Left cardiac atrium (tissue), 4 donors: ENCODE measurements around the gene FAM241A. TPM values are rescaled to one million over a fixed set of nuclear protein-coding genes. Genes with fewer than 3 reads are reported as not detected.
A peak's percentile ranks its signal among the peaks of the same experiment; 100 is the strongest.
"Not testable (repeated sequence)": the region's sequence is repeated elsewhere in the genome, so short reads cannot be mapped to it uniquely, and the experiment has no call there.

ENCODE experiments used
- ATAC-seq, 2 donors: fragments of 200-7000 bp; cut with Tn5 transposase; one replicate each; pipeline ENCODE4 v1.9.1; 2020; ENCODE audit warnings: mild to moderate bottlenecking in 2 of 2, moderate library complexity in 2 of 2
- DNase-seq: peaks from one replicate; pipeline ENCODE4 v3.0.0-alpha.2; 2020
- intact Hi-C, 2 donors: fragments of 100-400 bp; cut with DNase I; formaldehyde crosslinking; loops; one replicate each; pipeline versions ENCODE4 v1.14.1 to v1.15.1; 2022 to 2023
- total RNA-seq, 2 donors: library from RNA; stranded (reverse); fragmentation: NEBNext Ultra II Directional; extraction: Animal tissue kit (Norgen Biotek cat#: 25700); gene quantifications; one replicate each; pipeline ENCODE4 v1.2.1, GENCODE V29; 2021
- donor health status: DM: no; HTN: yes; CAD: no.
- donor health status: DM: no; HTN: yes; CAD: no; lungs with severe emphysema.
- donor health status: DM: yes; HTN: yes; CAD: no.
- donor health status: Dilated cardiomyopathy.

The FAM241A gene
- total RNA-seq, 2 donors from 2014 or later: 5.0 to 7.7 TPM

- intact Hi-C loops: no loop called here
- ATAC-seq (no peak), DNase-seq (no peak)
Measured at GRCh38 chr4:112127803-112128202, 17.5 kb upstream of the FAM241A start.

- intact Hi-C loops: no loop called here
- DNase-seq: no peak
- no peak for ATAC-seq
Measured at GRCh38 chr4:112128452-112128851, 16.8 kb upstream of the FAM241A start.

GRCh38 chr4:112130906-112131305, 14.3 kb upstream of the FAM241A start:
- ATAC-seq (no peak), DNase-seq (peak; percentile 37)
- intact Hi-C loops: no loop called here

- DNase-seq (no peak), ATAC-seq (no peak)
- intact Hi-C loops: no loop called here
Measured at GRCh38 chr4:112136551-112136950, 8.7 kb upstream of the FAM241A start.

GRCh38 chr4:112138538-112138937, 6.7 kb upstream of the FAM241A start:
- intact Hi-C loops: no loop called here
- no peak for DNase-seq
- no peak for ATAC-seq

GRCh38 chr4:112140536-112140935, 4.7 kb upstream of the FAM241A start:
- peak; percentile 28 to 31 for ATAC-seq
- intact Hi-C loops: no loop called here
- no peak for DNase-seq

GRCh38 chr4:112141366-112142138, 3.7 kb upstream of the FAM241A start:
- ATAC-seq: no peak
- no peak for DNase-seq
- intact Hi-C loops: no loop called here

GRCh38 chr4:112142182-112142581, 3.1 kb upstream of the FAM241A start:
- ATAC-seq (no peak), DNase-seq (no peak)
- intact Hi-C loops: no loop called here

- no peak for ATAC-seq
- no peak for DNase-seq
- intact Hi-C loops: no loop called here
Measured at GRCh38 chr4:112143781-112144180, 1.5 kb upstream of the FAM241A start.

- no peak for ATAC-seq
- DNase-seq: peak; percentile 23
- intact Hi-C loops: loop anchor here in 1 of 2 donors (5.0 kb wide), 1 partner anchor 88 kb away; the partner anchor contains the start of gene AP1AR
Measured at GRCh38 chr4:112144546-112145325, 518 bp upstream of the FAM241A start.

GRCh38 chr4:112145790-112146501, 692 bp downstream of the FAM241A start:
- intact Hi-C loops: loop anchor here in 1 of 2 donors (5.0 kb wide), 1 partner anchor 86 kb away; the partner anchor contains the start of gene AP1AR
- ATAC-seq: peak; percentile 58 to 64
- peak; percentile 62 for DNase-seq

- ATAC-seq (no peak), DNase-seq (no peak)
- intact Hi-C loops: loop anchor here in 1 of 2 donors (5.0 kb wide), 1 partner anchor 86 kb away; the partner anchor contains the start of gene AP1AR
Measured at GRCh38 chr4:112146502-112146813, 1.2 kb downstream of the FAM241A start.

- ATAC-seq (no peak), DNase-seq (no peak)
- intact Hi-C loops: loop anchor here in 1 of 2 donors (5.0 kb wide), 1 partner anchor 85 kb away; the partner anchor contains the start of gene AP1AR
Measured at GRCh38 chr4:112147697-112148096, 2.4 kb downstream of the FAM241A start.

GRCh38 chr4:112150920-112151319, 5.7 kb downstream of the FAM241A start:
- no peak for ATAC-seq
- no peak for DNase-seq
- intact Hi-C loops: no loop called here

GRCh38 chr4:112152521-112152920, 7.3 kb downstream of the FAM241A start:
- no peak for DNase-seq
- intact Hi-C loops: no loop called here

GRCh38 chr4:112153211-112153791, 8.0 kb downstream of the FAM241A start:
- no peak for ATAC-seq
- DNase-seq: no peak
- intact Hi-C loops: no loop called here

More at GRCh38 chr4:112152521-112152920, 7.3 kb downstream of the FAM241A start:
- no peak for ATAC-seq

- intact Hi-C loops: no loop called here
- ATAC-seq: no peak
Measured at GRCh38 chr4:112156112-112156511, 10.9 kb downstream of the FAM241A start.

GRCh38 chr4:112156553-112156952, 11.3 kb downstream of the FAM241A start:
- intact Hi-C loops: no loop called here
- DNase-seq: no peak
- no peak for ATAC-seq

More at GRCh38 chr4:112156112-112156511, 10.9 kb downstream of the FAM241A start:
- no peak for DNase-seq

- ATAC-seq, intact Hi-C loops, DNase-seq: not testable (repeated sequence)
Measured at GRCh38 chr4:112163706-112164105, 18.5 kb downstream of the FAM241A start.
